GM11168 (cell line): ENCODE measurements around the gene PTTG1IP2.

Experiments
- in situ Hi-C: fragments of 300-500 bp; cut with MboI; formaldehyde crosslinking; loops from one replicate; pipeline ENCODE4 v1.12.0; 2022; ENCODE audit warnings: low sequenced_read_pairs; ENCODE audit not compliant: unreplicated experiment

PTTG1IP2 gene

GRCh38 chr7:90473814-90474213, 4.4 kb downstream of the PTTG1IP2 start:
- in situ Hi-C loops: loop anchor here (25.0 kb wide), 1 partner anchor 163 kb away; no protein-coding TSS in a partner anchor

- in situ Hi-C loops: loop anchor here (25.0 kb wide), 1 partner anchor 163 kb away; no protein-coding TSS in a partner anchor
These were observed 5.1 kb downstream of the PTTG1IP2 start for GRCh38 chr7:90474284-90475210.

- in situ Hi-C loops: no loop called here
These were observed 13.8 kb downstream of the PTTG1IP2 start for GRCh38 chr7:90483251-90483650.

GRCh38 chr7:90484706-90485105, 15.3 kb downstream of the PTTG1IP2 start:
- in situ Hi-C loops: no loop called here

- in situ Hi-C loops: no loop called here
These were observed 16.4 kb downstream of the PTTG1IP2 start for GRCh38 chr7:90485734-90486316.

DNA sequence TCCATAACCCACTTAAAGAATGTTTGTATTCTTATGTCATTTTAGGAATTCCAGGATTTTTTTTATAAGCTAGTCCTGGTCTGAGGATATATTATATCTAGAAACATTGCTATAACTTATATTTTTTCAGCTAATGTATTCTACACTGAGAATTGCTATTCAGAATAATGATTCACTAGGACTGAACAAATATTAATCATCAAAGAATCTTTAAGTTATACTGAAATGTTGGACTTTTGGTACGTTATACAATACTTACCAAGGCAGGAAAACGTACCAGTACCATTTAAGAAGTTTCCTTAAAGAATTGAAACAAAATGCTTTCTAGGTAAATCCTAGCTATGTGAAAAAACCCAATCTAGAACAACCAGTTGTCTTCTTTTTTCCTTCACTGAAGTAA, 18.4 kb downstream of the PTTG1IP2 start:
- in situ Hi-C loops: no loop called here

- in situ Hi-C loops: no loop called here
These were observed 18.8 kb downstream of the PTTG1IP2 start for GRCh38 chr7:90488220-90488619.

GRCh38 chr7:90492250-90492649, 22.8 kb downstream of the PTTG1IP2 start:
- in situ Hi-C loops: no loop called here

DNA sequence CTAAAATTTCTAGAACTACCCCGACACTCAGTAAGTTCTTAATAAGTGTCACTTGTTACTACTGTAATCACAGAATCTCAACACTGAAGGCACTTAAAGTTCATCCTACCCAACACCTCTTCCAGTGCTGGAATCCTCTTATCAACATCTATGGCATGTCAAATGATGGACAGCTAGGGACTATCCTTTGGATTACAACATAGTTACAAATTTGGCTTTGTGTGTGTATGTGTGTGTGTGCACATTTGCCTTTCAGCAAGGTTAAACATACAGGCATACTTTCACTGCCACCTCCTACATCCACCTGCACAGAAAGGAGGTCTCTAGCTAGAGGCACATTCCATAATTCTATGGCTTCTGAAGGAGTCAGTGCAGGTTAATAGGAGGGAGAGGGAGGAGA, 25.8 kb downstream of the PTTG1IP2 start:
- in situ Hi-C loops: no loop called here

DNA sequence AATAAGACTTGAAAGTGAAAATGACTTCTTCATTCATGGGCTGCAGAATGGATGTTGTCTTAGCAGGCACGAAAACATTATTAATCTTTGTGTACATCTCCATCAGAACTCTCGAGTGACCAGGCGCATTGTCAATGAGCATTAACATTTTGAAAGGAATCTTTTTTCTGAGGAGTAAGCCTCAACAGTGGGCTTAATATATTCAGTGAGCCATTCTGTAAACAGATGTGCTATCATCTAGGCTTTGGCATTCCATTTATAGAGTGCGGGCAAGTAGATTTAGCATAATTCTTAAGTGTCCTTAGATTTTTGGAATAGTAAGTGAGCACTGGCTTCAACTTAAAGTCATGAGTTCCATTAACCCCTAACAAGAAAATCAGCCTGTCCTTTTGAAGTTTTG, 33.1 kb downstream of the PTTG1IP2 start:
- in situ Hi-C loops: no loop called here

- in situ Hi-C loops: no loop called here
These were observed 33.9 kb downstream of the PTTG1IP2 start for GRCh38 chr7:90503367-90503766.

DNA sequence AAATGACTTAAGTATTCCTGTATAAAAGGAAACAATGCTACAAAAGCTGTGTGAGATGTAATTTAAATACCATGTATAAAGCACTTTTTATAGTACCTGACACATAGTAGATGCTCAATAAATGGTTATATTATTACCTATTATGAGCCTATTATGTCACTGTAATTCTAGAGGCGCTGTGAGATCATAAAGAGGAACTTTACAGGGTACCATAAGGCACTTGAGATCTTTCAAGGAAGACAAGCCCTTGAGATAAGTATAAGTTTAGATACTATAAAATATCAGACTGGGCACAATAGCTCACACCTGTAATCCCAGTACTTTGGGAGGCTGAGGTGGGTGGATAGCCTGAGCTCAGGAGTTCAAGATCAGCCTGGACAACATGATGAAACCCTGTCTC, 38.3 kb downstream of the PTTG1IP2 start:
- in situ Hi-C loops: no loop called here

- in situ Hi-C loops: no loop called here
These were observed 42.3 kb downstream of the PTTG1IP2 start for GRCh38 chr7:90511776-90512175.

GRCh38 chr7:90512821-90513254, 43.4 kb downstream of the PTTG1IP2 start:
- in situ Hi-C loops: no loop called here

DNA sequence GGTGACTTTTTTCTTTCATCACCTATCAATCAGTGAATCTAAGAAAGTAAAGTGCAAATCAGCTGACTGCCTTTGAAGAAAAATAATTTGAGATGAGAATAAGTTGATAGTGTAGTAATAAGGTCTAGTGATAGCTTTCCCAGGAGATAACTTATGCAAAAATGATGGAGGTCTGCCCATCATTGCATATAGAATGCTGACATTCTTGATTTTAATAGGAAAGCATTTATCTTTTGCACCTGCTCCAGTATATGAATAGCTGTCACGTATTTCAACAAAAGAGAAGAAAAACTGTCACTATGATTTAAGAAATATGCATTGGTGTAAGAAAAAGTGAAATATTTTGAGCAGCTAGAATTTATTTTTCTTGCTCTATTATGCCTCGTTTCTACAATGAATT, 46.8 kb downstream of the PTTG1IP2 start:
- in situ Hi-C loops: no loop called here

GRCh38 chr7:90518630-90519029, 49.2 kb downstream of the PTTG1IP2 start:
- in situ Hi-C loops: no loop called here

- in situ Hi-C loops: no loop called here
These were observed 51.0 kb downstream of the PTTG1IP2 start for GRCh38 chr7:90520484-90520883.

GRCh38 chr7:90530263-90530662, 60.8 kb downstream of the PTTG1IP2 start:
- in situ Hi-C loops: no loop called here

GRCh38 chr7:90532231-90532929, 62.9 kb downstream of the PTTG1IP2 start:
- in situ Hi-C loops: no loop called here

GRCh38 chr7:90536449-90536848, 67.0 kb downstream of the PTTG1IP2 start:
- in situ Hi-C loops: no loop called here

- in situ Hi-C loops: no loop called here
These were observed 69.0 kb downstream of the PTTG1IP2 start for GRCh38 chr7:90538405-90538804.
